ENCODE data around the gene NECAB3.
"Not testable (repeated sequence)": the region's sequence is repeated elsewhere in the genome, so short reads cannot be mapped to it uniquely, and the experiment has no call there.

The NECAB3 gene

GRCh38 chr20:33648396-33649004 lies 25.7 kb downstream of the NECAB3 start:
- DNase-seq, result no peak

GRCh38 chr20:33647603-33648395 lies 26.4 kb downstream of the NECAB3 start:
- DNase-seq, result no peak

- not testable (repeated sequence) for DNase-seq
These were observed 27.1 kb downstream of the NECAB3 start for GRCh38 chr20:33646959-33647602.

GRCh38 chr20:33646191-33646590 lies 28.0 kb downstream of the NECAB3 start:
- DNase-seq, result no peak

- DNase-seq, result no peak
These were observed 28.8 kb downstream of the NECAB3 start for GRCh38 chr20:33645396-33645795.

- DNase-seq, result no peak
These were observed 29.2 kb downstream of the NECAB3 start for GRCh38 chr20:33645072-33645358.

- no peak for DNase-seq
These were observed 29.7 kb downstream of the NECAB3 start for GRCh38 chr20:33644313-33645071.

GRCh38 chr20:33640287-33640686 lies 33.9 kb downstream of the NECAB3 start:
- DNase-seq, result no peak

GRCh38 chr20:33636776-33637175 lies 37.5 kb downstream of the NECAB3 start:
- no peak for DNase-seq

GRCh38 chr20:33635341-33635740 lies 38.9 kb downstream of the NECAB3 start:
- peak; percentile 11 for DNase-seq

- DNase-seq, result not testable (repeated sequence)
These were observed 42.3 kb downstream of the NECAB3 start for GRCh38 chr20:33631910-33632309.

- DNase-seq, result no peak
These were observed 43.7 kb downstream of the NECAB3 start for GRCh38 chr20:33630507-33630906.

GRCh38 chr20:33629979-33630378 lies 44.2 kb downstream of the NECAB3 start:
- no peak for DNase-seq

GRCh38 chr20:33629533-33629932 lies 44.7 kb downstream of the NECAB3 start:
- DNase-seq, result no peak

- no peak for DNase-seq
These were observed 46.5 kb downstream of the NECAB3 start for GRCh38 chr20:33627577-33628216.

GRCh38 chr20:33626190-33626589 lies 48.0 kb downstream of the NECAB3 start:
- no peak for DNase-seq

- DNase-seq, result no peak
These were observed 49.8 kb downstream of the NECAB3 start for GRCh38 chr20:33624399-33624798.

GRCh38 chr20:33622705-33623365 lies 51.4 kb downstream of the NECAB3 start:
- DNase-seq, result no peak

GRCh38 chr20:33621717-33622400 lies 52.4 kb downstream of the NECAB3 start:
- no peak for DNase-seq

- DNase-seq, result no peak
These were observed 62.2 kb downstream of the NECAB3 start for GRCh38 chr20:33612001-33612400.

GRCh38 chr20:33611106-33611505 lies 63.1 kb downstream of the NECAB3 start:
- peak; percentile 64 for DNase-seq

GRCh38 chr20:33609504-33609903 lies 64.7 kb downstream of the NECAB3 start:
- no peak for DNase-seq
